ENCODE measurements around the gene SPATA1.
A peak's percentile ranks its signal among the peaks of the same experiment; 100 is the strongest.
"Not testable (repeated sequence)": the region's sequence is repeated elsewhere in the genome, so short reads cannot be mapped to it uniquely, and the experiment has no call there.

SPATA1 gene

DNA sequence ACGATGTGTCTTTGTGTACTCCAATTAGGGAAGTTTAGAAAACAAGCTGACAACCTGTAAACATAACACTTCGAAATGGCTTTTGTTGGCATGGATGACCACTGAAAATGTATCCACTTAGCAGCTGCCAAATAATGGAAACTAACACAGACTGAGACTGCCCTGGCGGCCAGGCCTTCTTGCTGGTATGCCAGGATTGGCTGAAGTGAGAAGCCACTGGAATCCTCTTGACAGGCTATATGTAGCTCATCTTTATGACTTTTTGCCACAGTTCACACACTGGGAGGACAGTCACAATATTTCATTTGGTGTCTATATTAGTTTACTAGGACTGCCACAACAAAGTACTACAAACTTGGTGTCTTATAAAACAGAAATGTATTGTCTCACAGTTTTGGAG, 80.9 kb downstream of the SPATA1 start:
- H3K27ac ChIP-seq (ENCODE audit: low read length) = no peak overlapping the region
- no peaks in the 10 kb centered on the region for H3K9me3 ChIP-seq (ENCODE audit: control insufficient read depth in 2 of 2, low read length in 2 of 2)
- H3K9ac ChIP-seq (ENCODE audit: low read length in 2 of 2) = no peak overlapping the region
- no peak overlapping the region for H3K4me3 ChIP-seq (ENCODE audit: low read length in 2 of 2)
- no peaks in the 10 kb centered on the region for H3K4me1 ChIP-seq (ENCODE audit: control insufficient read depth, insufficient read depth, low read length)
- H3K27me3 ChIP-seq (ENCODE audit: control insufficient read depth in 1 of 2, insufficient read depth in 2 of 2, low read length in 2 of 2) = no peaks in the 10 kb centered on the region
- H3K36me3 ChIP-seq (ENCODE audit: control insufficient read depth in 2 of 2, insufficient read depth in 2 of 2, low read length in 2 of 2) = no peaks in the 10 kb centered on the region

DNA sequence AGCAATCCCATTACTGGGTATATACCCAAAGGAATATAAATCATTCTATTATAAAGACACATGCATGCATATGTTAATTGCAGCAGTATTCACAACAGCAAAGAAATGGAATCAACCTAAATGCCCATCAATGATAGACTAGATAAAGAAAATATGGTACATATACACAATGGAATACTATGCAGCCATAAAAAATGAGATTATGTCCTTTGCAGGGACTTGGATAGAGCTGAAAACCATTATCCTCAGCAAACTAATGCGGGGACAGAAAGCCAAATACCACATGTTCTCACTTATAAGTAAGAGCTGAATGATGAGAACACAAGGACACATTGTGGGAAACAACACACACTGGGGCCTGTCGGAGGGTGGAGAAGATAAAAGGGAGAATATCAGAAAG, 88.8 kb downstream of the SPATA1 start:
- H3K9me3 ChIP-seq (ENCODE audit: control insufficient read depth in 2 of 2, low read length in 2 of 2); H3K9ac ChIP-seq (ENCODE audit: low read length in 2 of 2); H3K4me3 ChIP-seq (ENCODE audit: low read length in 2 of 2); H3K27me3 ChIP-seq (ENCODE audit: control insufficient read depth in 1 of 2, insufficient read depth in 2 of 2, low read length in 2 of 2); H3K36me3 ChIP-seq (ENCODE audit: control insufficient read depth in 2 of 2, insufficient read depth in 2 of 2, low read length in 2 of 2); H3K27ac ChIP-seq (ENCODE audit: low read length): not testable (repeated sequence)
- peaks cover 13% of the 10 kb centered on the region for H3K4me1 ChIP-seq (ENCODE audit: control insufficient read depth, insufficient read depth, low read length)

DNA sequence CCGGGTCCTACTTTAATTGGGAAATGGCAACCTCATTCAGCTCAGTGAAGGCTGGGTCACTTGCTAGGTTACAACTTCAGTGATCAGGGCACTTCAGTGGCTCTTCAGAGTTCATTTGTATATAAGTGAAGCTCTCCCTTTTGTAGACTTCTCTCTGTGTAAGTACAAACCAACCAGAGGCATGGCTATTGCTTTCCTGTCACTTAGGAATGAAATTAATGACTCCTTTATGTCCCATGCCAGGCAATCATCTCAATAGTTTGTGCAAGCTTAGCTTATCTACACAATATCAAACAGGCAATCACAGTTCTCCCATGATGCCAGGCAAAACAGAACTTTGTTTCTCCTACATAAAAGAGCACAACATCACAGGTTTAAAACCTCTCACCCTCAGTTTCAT, 90.8 kb downstream of the SPATA1 start:
- H3K36me3 ChIP-seq (ENCODE audit: control insufficient read depth in 2 of 2, insufficient read depth in 2 of 2, low read length in 2 of 2) = no peaks in the 10 kb centered on the region
- no peak overlapping the region for H3K4me3 ChIP-seq (ENCODE audit: low read length in 2 of 2)
- no peaks in the 10 kb centered on the region for H3K9me3 ChIP-seq (ENCODE audit: control insufficient read depth in 2 of 2, low read length in 2 of 2)
- no peak overlapping the region for H3K9ac ChIP-seq (ENCODE audit: low read length in 2 of 2)
- H3K27ac ChIP-seq (ENCODE audit: low read length) = no peak overlapping the region
- H3K27me3 ChIP-seq (ENCODE audit: control insufficient read depth in 1 of 2, insufficient read depth in 2 of 2, low read length in 2 of 2) = no peaks in the 10 kb centered on the region
- peaks cover 13% of the 10 kb centered on the region for H3K4me1 ChIP-seq (ENCODE audit: control insufficient read depth, insufficient read depth, low read length)

DNA sequence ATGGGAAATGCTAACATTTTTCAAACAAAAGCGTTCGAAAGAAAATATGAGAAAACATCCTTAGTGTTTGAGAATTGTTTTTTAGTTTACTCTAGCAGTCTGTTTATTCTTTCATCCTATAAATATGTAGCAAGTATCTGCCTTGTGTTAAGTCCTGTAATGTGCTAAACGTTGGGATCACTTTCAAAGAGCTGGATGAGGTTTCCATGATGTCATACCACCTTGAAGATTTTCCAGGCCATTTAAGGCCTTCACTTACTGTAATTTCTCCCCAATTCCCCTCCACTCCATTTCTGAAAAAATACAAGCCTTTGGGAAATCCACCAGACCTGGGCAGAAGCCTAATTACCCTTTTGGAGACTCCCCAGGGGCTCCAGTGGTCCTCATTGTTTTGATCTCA, 92.2 kb downstream of the SPATA1 start:
- H3K9me3 ChIP-seq (ENCODE audit: control insufficient read depth in 2 of 2, low read length in 2 of 2) = no peaks in the 10 kb centered on the region
- H3K27ac ChIP-seq (ENCODE audit: low read length) = peak overlapping the region; percentile 58
- H3K36me3 ChIP-seq (ENCODE audit: control insufficient read depth in 2 of 2, insufficient read depth in 2 of 2, low read length in 2 of 2) = no peaks in the 10 kb centered on the region
- H3K9ac ChIP-seq (ENCODE audit: low read length in 2 of 2) = no peak overlapping the region
- H3K4me3 ChIP-seq (ENCODE audit: low read length in 2 of 2) = no peak overlapping the region
- peaks cover 22% of the 10 kb centered on the region for H3K4me1 ChIP-seq (ENCODE audit: control insufficient read depth, insufficient read depth, low read length)
- H3K27me3 ChIP-seq (ENCODE audit: control insufficient read depth in 1 of 2, insufficient read depth in 2 of 2, low read length in 2 of 2) = no peaks in the 10 kb centered on the region

DNA sequence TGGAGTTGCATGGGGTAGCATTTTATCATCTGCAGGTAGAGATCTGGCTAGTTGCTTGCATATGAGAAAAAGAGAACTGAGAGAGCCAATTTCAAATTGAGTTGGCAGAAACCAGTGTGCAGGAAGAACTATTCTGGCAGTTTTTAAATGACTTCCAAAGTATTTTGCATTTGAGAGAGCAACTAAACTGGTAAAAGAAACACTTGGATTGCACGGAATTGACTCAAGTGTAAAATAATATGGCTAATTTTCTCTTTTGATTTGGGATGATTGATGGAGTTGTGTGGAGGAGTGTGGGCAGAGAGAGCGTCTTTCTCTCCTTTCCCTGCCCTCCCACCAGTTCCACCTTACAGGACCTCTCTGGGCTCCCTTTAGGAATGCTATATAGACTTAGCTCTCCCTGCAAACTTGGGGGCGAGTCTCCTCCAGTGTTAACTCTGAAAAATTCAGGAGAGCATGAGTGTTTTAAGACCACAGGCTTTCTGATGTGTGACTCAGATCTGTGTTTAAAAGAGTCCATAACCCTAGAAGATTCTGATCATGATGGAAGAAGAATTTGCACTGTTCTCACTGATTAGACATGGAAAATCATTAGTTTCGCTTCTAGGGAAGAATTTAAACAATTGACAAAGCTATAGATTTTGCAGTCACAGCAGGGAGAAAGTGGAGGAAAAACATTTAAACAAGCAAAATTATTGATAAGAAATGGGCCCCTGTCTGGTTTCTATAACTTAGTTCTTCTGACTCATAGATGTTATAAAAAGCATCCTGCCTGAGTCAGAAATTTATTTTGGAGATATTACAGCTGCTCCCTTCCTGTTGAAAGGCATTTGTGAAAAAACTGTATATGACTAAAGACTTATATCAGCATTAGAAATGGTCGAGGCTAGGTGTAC, 92.9 kb downstream of the SPATA1 start:
- H3K36me3 ChIP-seq (ENCODE audit: control insufficient read depth in 2 of 2, insufficient read depth in 2 of 2, low read length in 2 of 2) = no peaks in the 10 kb centered on the region
- peak overlapping the region in 1 of 2 donors; percentile 15 for H3K4me3 ChIP-seq (ENCODE audit: low read length in 2 of 2)
- H3K9me3 ChIP-seq (ENCODE audit: control insufficient read depth in 2 of 2, low read length in 2 of 2) = no peaks in the 10 kb centered on the region
- H3K9ac ChIP-seq (ENCODE audit: low read length in 2 of 2) = no peak overlapping the region
- H3K27me3 ChIP-seq (ENCODE audit: control insufficient read depth in 1 of 2, insufficient read depth in 2 of 2, low read length in 2 of 2) = no peaks in the 10 kb centered on the region
- H3K4me1 ChIP-seq (ENCODE audit: control insufficient read depth, insufficient read depth, low read length) = peaks cover 25% of the 10 kb centered on the region
- H3K27ac ChIP-seq (ENCODE audit: low read length) = peak overlapping the region; percentile 58

DNA sequence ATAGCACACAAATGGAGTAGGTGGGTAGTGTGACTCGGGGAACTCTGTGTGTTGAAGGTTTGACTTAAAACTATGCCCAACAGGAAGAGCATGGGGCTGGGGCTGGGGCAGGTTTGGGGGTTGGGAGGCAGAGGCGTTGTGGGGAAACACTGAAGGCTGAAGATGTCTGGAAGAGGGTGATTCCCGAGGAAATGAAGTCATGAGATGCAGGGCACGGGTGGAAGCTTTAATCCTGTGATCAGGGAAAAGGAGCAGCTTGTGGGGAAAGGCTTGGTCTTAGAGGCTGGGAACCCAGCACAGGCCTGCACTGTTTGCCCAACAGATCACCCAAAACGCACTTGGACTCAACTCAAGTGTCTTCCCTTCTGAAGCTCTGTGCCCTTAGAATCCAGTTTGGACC, 94.6 kb downstream of the SPATA1 start:
- peaks cover 0 to 4% of the 10 kb centered on the region in 2 donors for H3K9me3 ChIP-seq (ENCODE audit: control insufficient read depth in 2 of 2, low read length in 2 of 2)
- H3K4me1 ChIP-seq (ENCODE audit: control insufficient read depth, insufficient read depth, low read length) = peaks cover 37% of the 10 kb centered on the region
- H3K27ac ChIP-seq (ENCODE audit: low read length) = no peak overlapping the region
- H3K27me3 ChIP-seq (ENCODE audit: control insufficient read depth in 1 of 2, insufficient read depth in 2 of 2, low read length in 2 of 2) = no peaks in the 10 kb centered on the region
- no peak overlapping the region for H3K9ac ChIP-seq (ENCODE audit: low read length in 2 of 2)
- no peak overlapping the region for H3K4me3 ChIP-seq (ENCODE audit: low read length in 2 of 2)
- no peaks in the 10 kb centered on the region for H3K36me3 ChIP-seq (ENCODE audit: control insufficient read depth in 2 of 2, insufficient read depth in 2 of 2, low read length in 2 of 2)

DNA sequence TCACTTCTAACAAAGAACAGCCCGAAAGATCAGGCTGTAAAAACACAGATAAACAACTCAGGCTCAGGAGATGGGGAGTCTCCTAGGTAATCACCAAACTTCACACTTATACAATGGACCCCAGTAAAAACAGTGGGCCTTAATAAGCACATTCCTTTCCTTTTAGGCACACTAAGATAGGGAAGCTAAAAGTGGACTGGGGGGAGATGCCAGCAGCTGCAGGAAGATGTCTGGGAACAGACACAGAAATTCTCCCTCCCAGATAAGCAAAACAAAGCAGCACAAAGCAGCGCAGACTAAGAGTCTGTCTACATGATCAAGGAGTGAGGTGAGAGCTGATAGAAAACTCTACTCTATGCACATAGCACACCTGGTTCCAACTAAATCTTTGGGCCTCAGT, 97.0 kb downstream of the SPATA1 start:
- Histone ChIP-seq H3K9me3 (ENCODE audit: control insufficient read depth in 2 of 2, low read length in 2 of 2) (peaks cover 0 to 4% of the 10 kb centered on the region in 2 donors), H3K4me3 (ENCODE audit: low read length in 2 of 2) (peak overlapping the region; percentile 57 to 67), H3K4me1 (ENCODE audit: control insufficient read depth, insufficient read depth, low read length) (peaks cover 34% of the 10 kb centered on the region), H3K27me3 (ENCODE audit: control insufficient read depth in 1 of 2, insufficient read depth in 2 of 2, low read length in 2 of 2) (no peaks in the 10 kb centered on the region), H3K9ac (ENCODE audit: low read length in 2 of 2) (peak overlapping the region; percentile 7 to 58), H3K27ac (ENCODE audit: low read length) (peak overlapping the region; percentile 75), H3K36me3 (ENCODE audit: control insufficient read depth in 2 of 2, insufficient read depth in 2 of 2, low read length in 2 of 2) (no peaks in the 10 kb centered on the region)

DNA sequence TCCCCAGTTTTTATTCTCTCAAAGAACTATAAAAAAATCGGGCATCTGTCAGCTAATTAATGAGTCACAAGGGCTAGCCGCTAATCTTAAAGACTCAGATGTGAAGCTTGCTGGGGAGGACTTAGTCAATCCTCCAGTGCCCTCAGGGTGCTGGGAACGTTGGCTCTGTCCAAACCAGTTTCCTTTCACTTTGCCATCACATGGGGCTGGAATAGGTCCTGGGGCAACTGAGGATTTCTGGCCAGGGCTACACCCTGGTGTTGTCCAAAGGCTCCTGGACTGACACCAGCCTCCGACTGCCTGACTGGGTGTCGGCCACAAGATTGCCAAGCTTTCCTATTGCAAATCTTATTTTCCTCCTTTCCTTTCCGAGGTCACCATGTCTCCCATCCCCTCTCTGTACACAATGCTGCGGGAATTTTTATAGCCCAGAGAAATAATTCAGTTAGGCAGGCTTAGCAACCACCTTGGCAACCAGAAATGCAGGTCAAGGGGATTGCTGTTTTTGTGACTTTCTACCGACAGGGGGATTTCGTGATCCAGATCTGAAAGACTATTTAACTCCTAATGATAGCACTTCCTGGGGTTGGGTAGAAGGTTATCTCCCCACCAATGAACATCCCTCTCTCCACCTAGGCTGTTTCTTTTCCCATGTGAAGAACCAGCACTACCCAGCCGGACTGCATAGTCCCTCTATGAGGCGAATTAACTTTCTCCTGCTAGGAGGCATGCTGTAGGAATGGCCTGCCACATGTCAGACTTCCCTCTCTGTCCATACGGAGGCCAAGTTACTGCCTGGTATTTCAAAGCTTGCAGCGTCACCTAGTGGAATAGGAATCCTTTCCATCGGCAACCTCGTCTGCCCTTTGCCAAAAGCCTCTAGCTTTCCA, 98.0 kb downstream of the SPATA1 start:
- H3K36me3 ChIP-seq (ENCODE audit: control insufficient read depth in 2 of 2, insufficient read depth in 2 of 2, low read length in 2 of 2) = no peaks in the 10 kb centered on the region
- peaks cover 26% of the 10 kb centered on the region for H3K4me1 ChIP-seq (ENCODE audit: control insufficient read depth, insufficient read depth, low read length)
- peak overlapping the region; percentile 75 for H3K27ac ChIP-seq (ENCODE audit: low read length)
- peak overlapping the region; percentile 47 to 58 for H3K9ac ChIP-seq (ENCODE audit: low read length in 2 of 2)
- H3K4me3 ChIP-seq (ENCODE audit: low read length in 2 of 2) = peak overlapping the region; percentile 57 to 67
- peaks cover 0 to 4% of the 10 kb centered on the region in 2 donors for H3K9me3 ChIP-seq (ENCODE audit: control insufficient read depth in 2 of 2, low read length in 2 of 2)
- H3K27me3 ChIP-seq (ENCODE audit: control insufficient read depth in 1 of 2, insufficient read depth in 2 of 2, low read length in 2 of 2) = no peaks in the 10 kb centered on the region

DNA sequence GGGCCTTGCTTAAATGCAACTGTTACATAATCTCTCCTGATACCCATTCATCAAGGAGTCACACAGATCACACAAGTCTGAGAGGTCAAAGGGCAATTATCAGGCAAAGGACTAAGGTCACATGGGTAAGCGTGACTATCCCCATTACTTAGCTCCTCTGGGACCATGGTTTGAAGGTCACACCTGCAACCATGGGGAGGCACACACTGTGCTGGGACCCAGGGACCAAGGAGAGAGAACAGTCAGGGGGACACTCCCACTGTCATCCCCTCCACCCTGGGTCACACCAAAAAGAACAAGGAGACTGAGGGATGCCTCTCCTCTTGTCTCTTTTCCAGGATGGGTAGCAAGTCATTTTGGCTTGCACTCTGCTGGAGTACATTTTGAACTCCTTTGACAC, 99.0 kb downstream of the SPATA1 start:
- Histone ChIP-seq H3K9me3 (ENCODE audit: control insufficient read depth in 2 of 2, low read length in 2 of 2) (peaks cover 0 to 4% of the 10 kb centered on the region in 2 donors), H3K4me3 (ENCODE audit: low read length in 2 of 2) (no peak overlapping the region), H3K4me1 (ENCODE audit: control insufficient read depth, insufficient read depth, low read length) (peaks cover 24% of the 10 kb centered on the region), H3K9ac (ENCODE audit: low read length in 2 of 2) (no peak overlapping the region), H3K36me3 (ENCODE audit: control insufficient read depth in 2 of 2, insufficient read depth in 2 of 2, low read length in 2 of 2) (no peaks in the 10 kb centered on the region), H3K27ac (ENCODE audit: low read length) (peak overlapping the region; percentile 75), H3K27me3 (ENCODE audit: control insufficient read depth in 1 of 2, insufficient read depth in 2 of 2, low read length in 2 of 2) (no peaks in the 10 kb centered on the region)

DNA sequence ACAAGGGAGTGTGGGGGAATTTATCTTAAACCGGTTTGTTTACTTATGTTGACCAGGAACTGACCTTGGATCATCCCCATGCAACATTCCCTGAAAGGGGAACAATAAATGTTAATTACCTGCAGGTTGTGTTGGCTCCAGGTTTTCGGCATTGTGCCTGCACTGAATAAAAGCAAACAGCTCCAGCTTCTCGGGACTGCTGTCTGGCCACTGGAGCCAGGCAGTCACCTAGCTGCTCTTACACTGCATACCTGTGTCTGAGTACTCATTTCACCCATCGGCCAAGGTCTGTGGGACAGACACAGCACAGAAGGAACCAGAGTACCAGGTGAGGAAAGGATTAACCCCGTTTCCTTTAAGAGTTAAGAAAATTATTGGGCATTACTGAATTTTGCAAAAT, 100.8 kb downstream of the SPATA1 start:
- Histone ChIP-seq H3K4me1 (ENCODE audit: control insufficient read depth, insufficient read depth, low read length) (peaks cover 24% of the 10 kb centered on the region), H3K27me3 (ENCODE audit: control insufficient read depth in 1 of 2, insufficient read depth in 2 of 2, low read length in 2 of 2) (no peaks in the 10 kb centered on the region), H3K9ac (ENCODE audit: low read length in 2 of 2) (no peak overlapping the region), H3K9me3 (ENCODE audit: control insufficient read depth in 2 of 2, low read length in 2 of 2) (peaks cover 0 to 4% of the 10 kb centered on the region in 2 donors), H3K27ac (ENCODE audit: low read length) (no peak overlapping the region), H3K36me3 (ENCODE audit: control insufficient read depth in 2 of 2, insufficient read depth in 2 of 2, low read length in 2 of 2) (no peaks in the 10 kb centered on the region), H3K4me3 (ENCODE audit: low read length in 2 of 2) (no peak overlapping the region)
